ENCODE data around the gene B3GNT7. TPM values are rescaled to one million over a fixed set of nuclear protein-coding genes. Genes with fewer than 3 reads are reported as not detected.

Gene B3GNT7, protein sequence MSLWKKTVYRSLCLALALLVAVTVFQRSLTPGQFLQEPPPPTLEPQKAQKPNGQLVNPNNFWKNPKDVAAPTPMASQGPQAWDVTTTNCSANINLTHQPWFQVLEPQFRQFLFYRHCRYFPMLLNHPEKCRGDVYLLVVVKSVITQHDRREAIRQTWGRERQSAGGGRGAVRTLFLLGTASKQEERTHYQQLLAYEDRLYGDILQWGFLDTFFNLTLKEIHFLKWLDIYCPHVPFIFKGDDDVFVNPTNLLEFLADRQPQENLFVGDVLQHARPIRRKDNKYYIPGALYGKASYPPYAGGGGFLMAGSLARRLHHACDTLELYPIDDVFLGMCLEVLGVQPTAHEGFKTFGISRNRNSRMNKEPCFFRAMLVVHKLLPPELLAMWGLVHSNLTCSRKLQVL
- not detected in 2 replicates for total RNA-seq

DNA sequence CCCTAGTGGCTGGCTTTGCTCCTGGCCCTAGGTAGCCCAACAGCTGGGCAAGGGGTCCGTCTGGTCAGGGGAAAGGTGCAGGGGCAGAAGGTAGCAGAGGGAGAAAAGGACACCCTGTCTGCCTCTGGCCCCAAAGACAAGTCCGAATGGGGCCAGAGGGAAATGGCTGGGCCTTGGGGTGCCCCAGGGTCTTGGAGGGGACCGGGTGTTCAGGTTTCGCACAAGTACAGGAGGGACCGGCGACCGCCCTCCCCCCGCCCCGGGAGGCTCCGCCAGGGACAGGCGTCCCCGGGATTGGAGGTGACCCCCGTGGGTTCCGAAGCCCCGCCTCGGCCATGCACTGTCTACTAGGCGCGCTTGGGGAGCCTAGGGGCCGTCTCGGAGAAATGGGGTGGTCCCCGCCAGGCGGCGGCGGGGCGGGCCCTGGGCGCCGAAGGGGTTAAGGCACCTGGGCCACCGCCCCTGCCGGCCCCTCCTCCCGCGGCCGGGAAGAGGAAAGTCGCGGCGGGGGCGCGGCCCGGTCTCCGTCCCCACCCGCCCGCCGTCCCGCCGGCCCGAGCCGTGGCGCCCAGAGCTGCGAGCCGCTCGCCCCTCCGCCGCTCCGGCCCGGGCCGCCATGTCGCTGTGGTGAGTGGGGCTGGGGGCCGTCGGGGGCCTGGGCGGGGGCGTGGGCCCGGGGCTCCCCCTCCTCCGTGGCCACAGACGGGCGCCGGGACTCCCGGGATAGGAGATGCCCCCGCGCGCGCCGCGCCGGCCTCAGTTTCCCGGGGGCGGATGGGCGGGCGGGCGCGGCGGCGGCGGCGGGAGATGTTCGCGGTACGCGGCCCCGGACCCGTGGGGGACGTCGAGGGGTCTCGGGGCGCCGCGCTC lies at the start of gene B3GNT7:
TSS of gene B3GNT7 (plus strand) at position 523 of the 870 bp plus-strand sequence. CDS start at position 617, 94 bp downstream.

Other genes starting within 250 kb of the B3GNT7 start
- gene ARMC9, start 197.1 kb upstream of the B3GNT7 start, total RNA-seq: 14.1 and 17.3 TPM in 2 replicates
- gene NCL, start 68.8 kb downstream of the B3GNT7 start, total RNA-seq: 66.1 and 89.9 TPM in 2 replicates
- not detected in 2 replicates for gene NMUR1, start 134.7 kb downstream of the B3GNT7 start, total RNA-seq
- gene TEX44, start 197.2 kb downstream of the B3GNT7 start, total RNA-seq: not detected in 2 replicates

All from cardiac atrium fibroblast (primary cell).